Subcutaneous abdominal adipose tissue (tissue), 5 donors: ENCODE measurements around the gene BABAM2.
"Not testable (repeated sequence)": the region's sequence is repeated elsewhere in the genome, so short reads cannot be mapped to it uniquely, and the experiment has no call there.

Experiments used
- H3K27ac ChIP-seq: one replicate; pipeline ENCODE4 v1.7.0; 2013; ENCODE audit warnings: low read depth, mild to moderate bottlenecking, inconsistent platforms, low read length, moderate library complexity
- H3K27me3 ChIP-seq, 5 donors: one replicate each; pipeline ENCODE4 v1.7.0; 2013; ENCODE audit warnings: low read length in 5 of 5, inconsistent platforms in 1 of 5; ENCODE audit not compliant: control insufficient read depth in 5 of 5, insufficient read depth in 4 of 5
- H3K36me3 ChIP-seq, 5 donors: one replicate each; pipeline ENCODE4 v1.7.0; 2013; ENCODE audit warnings: low read length in 5 of 5; ENCODE audit not compliant: control insufficient read depth in 5 of 5, insufficient read depth in 5 of 5
- H3K4me1 ChIP-seq, 5 donors: one replicate each; pipeline ENCODE4 v1.7.0; 2013; ENCODE audit warnings: low read length in 5 of 5, mild to moderate bottlenecking in 3 of 5, moderate library complexity in 1 of 5; ENCODE audit not compliant: control insufficient read depth in 5 of 5, insufficient read depth in 5 of 5
- H3K4me3 ChIP-seq, 5 donors: one replicate each; pipeline ENCODE4 v1.7.0; 2013; ENCODE audit warnings: low read length in 5 of 5, low read depth in 1 of 5
- H3K9ac ChIP-seq, 5 donors: one replicate each; pipeline ENCODE4 v1.7.0; 2013; ENCODE audit warnings: low read length in 5 of 5, mild to moderate bottlenecking in 4 of 5, moderate library complexity in 3 of 5
- H3K9me3 ChIP-seq, 5 donors: one replicate each; pipeline ENCODE4 v1.7.0; 2013; ENCODE audit warnings: low read length in 5 of 5; ENCODE audit not compliant: control insufficient read depth in 5 of 5
- donor health status: healthy.
- donor health status: healthy.
- donor health status: healthy.
- donor health status: healthy.
- donor health status: healthy.

Gene BABAM2

DNA sequence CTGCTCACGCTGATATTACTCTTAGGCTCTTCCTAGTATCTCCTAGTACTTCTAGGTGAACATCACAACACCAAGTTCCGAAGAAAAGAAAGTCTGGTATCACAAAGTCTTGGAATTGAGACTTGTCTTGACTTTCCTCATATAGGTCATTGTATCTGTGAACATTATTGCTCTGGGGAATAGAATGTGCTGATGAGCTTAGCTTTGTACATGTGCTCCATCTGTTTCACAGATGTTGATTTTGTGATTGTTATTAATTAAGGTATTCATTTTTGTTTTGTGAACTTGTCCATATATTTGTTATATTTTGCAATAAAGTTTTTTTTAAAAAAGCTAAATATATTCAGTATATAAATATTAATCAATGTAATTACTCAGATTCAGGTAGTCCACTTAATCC, 111.7 kb downstream of the BABAM2 start:
- H3K9me3 ChIP-seq: no peaks in the 10 kb centered on the region
- no peak overlapping the region for H3K4me3 ChIP-seq
- no peaks in the 10 kb centered on the region for H3K36me3 ChIP-seq
- peaks cover 0 to 4% (median under 1%) of the 10 kb centered on the region in 5 donors for H3K4me1 ChIP-seq
- H3K27ac ChIP-seq: no peak overlapping the region
- H3K9ac ChIP-seq: no peak overlapping the region
- no peaks in the 10 kb centered on the region for H3K27me3 ChIP-seq

DNA sequence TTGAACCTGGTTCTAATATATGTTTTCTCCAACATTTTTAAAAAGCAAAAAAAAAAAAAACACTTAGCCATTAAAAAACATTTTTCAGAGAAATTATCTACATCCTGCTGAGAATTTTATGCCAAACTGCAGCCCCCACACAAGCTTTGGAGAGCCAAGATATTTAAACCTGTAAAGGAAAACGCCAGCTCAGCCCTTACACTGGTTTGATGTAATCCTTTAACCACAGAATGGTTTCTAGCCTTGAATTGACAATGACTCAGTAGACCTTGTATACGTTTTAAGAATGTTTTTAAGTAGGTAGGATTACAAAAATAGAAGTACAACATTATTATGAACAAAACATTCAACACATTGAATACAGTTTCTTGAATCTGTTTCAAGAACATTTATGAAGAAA, 113.6 kb downstream of the BABAM2 start:
- H3K27ac ChIP-seq: no peak overlapping the region
- peaks cover 0 to 11% (median 2%) of the 10 kb centered on the region in 5 donors for H3K4me1 ChIP-seq

GRCh38 chr2:28009732-28010131, 119.2 kb downstream of the BABAM2 start:
- Histone ChIP-seq H3K27ac (no peak overlapping the region), H3K36me3 (no peaks in the 10 kb centered on the region), H3K9ac (no peak overlapping the region), H3K9me3 (no peaks in the 10 kb centered on the region), H3K27me3 (no peaks in the 10 kb centered on the region), H3K4me3 (no peak overlapping the region), H3K4me1 (peaks cover 0 to 21% (median 7%) of the 10 kb centered on the region in 5 donors)

More for the DNA sequence above, 113.6 kb downstream of the BABAM2 start:
- no peak overlapping the region for H3K4me3 ChIP-seq
- H3K27me3 ChIP-seq: no peaks in the 10 kb centered on the region
- H3K9me3 ChIP-seq: no peaks in the 10 kb centered on the region
- no peaks in the 10 kb centered on the region for H3K36me3 ChIP-seq
- H3K9ac ChIP-seq: no peak overlapping the region

DNA sequence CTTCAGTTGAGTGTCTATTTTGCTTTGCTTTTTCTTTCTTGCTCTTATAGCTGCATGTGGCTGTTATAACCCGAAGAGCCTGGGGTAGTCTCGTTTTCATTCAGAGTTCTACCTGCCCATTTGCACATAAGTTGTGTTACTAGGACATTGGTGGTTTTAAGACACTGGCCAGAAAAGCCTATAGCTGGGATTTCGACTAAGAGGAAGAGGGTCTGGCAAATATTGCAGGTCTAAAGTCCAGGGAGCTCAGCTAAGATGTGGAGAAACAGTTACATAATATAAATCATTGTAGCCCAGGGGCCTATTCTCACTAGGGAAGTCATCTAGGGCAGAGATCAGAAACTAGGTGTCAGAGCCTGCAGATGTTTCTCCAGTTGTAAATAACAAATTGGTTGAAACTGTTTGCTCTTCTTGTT, 120.8 kb downstream of the BABAM2 start:
- no peaks in the 10 kb centered on the region for H3K27me3 ChIP-seq
- H3K36me3 ChIP-seq: no peaks in the 10 kb centered on the region
- H3K4me3 ChIP-seq: no peak overlapping the region
- H3K4me1 ChIP-seq: peaks cover 0 to 20% (median 7%) of the 10 kb centered on the region in 5 donors
- no peaks in the 10 kb centered on the region for H3K9me3 ChIP-seq
- H3K27ac ChIP-seq: no peak overlapping the region
- no peak overlapping the region for H3K9ac ChIP-seq

DNA sequence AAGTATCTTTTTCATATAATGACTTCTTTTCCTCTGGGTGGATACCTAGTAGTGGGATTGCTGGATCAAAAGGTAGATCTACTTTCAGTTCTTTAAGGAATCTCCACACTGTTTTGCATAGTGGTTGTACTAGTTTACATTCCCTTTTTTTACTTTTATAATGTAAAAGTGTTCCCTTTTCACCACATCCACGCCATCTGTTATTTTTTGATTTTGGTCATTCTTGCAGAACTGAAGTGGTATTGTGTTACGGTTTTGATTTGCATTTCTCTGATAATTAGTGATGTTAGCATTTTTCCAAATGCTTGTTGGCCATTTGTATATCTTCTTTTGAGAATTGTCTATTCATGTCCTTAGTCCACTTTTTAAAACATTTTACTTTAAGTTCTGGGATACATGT, 127.9 kb downstream of the BABAM2 start:
- H3K27ac ChIP-seq, H3K27me3 ChIP-seq, H3K36me3 ChIP-seq, H3K4me3 ChIP-seq, H3K4me1 ChIP-seq, H3K9ac ChIP-seq, H3K9me3 ChIP-seq: not testable (repeated sequence)

DNA sequence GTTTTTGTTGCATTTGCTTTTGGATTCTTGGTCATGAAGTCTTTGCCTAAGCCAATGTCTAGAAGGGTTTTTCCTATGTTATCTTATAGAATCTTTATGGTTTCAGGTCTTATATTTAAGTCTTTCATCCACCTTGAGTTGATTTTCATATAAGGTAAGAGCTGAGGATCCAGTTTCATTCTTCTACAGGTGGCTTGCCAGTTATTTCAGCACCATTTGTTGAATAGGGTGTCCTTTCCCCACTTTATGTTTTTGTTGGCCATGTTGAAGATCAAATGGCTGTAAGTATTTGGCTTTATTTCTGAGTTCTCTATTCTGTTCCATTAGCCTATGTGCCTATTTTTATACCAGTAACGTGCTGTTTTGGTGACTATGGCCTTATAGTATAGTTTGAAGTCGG, 129.0 kb downstream of the BABAM2 start:
- H3K9ac ChIP-seq: not testable (repeated sequence)

DNA sequence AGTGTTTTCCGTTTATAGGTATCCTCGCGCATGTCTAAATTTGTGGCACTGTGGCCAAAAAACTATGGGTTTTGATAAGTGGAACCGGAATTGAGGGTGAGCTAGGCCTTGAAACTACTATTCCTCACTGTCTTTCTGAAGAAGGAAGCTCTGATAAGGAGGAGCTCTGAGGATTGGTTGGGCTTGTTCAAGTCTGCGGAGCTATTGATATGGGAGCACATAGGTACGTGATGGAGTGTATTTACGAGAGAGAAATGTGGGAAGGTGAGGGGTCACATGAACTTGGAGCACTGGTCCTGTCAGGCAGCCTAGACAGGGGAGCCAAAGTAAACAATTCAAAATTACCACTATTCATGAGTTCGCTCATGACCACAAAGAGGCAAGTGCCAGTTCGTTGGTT, 131.4 kb downstream of the BABAM2 start:
- Histone ChIP-seq H3K9me3 (no peaks in the 10 kb centered on the region), H3K4me1 (no peaks in the 10 kb centered on the region)

More for the DNA sequence above, 129.0 kb downstream of the BABAM2 start:
- not testable (repeated sequence) for H3K9me3 ChIP-seq, H3K4me3 ChIP-seq, H3K36me3 ChIP-seq, H3K27ac ChIP-seq, H3K4me1 ChIP-seq, H3K27me3 ChIP-seq

GRCh38 chr2:28025123-28025522, 134.6 kb downstream of the BABAM2 start:
- H3K27me3 ChIP-seq: no peaks in the 10 kb centered on the region
- no peaks in the 10 kb centered on the region for H3K9me3 ChIP-seq
- H3K27ac ChIP-seq: no peak overlapping the region
- no peak overlapping the region for H3K4me3 ChIP-seq
- H3K36me3 ChIP-seq: peaks cover 0 to 5% (median 3%) of the 10 kb centered on the region in 5 donors
- no peak overlapping the region for H3K9ac ChIP-seq
- no peaks in the 10 kb centered on the region for H3K4me1 ChIP-seq

More for the DNA sequence above, 131.4 kb downstream of the BABAM2 start:
- Histone ChIP-seq H3K36me3 (peaks cover 0 to 5% (median 2%) of the 10 kb centered on the region in 5 donors), H3K27me3 (no peaks in the 10 kb centered on the region), H3K9ac (no peak overlapping the region), H3K27ac (no peak overlapping the region), H3K4me3 (no peak overlapping the region)

- H3K9ac ChIP-seq, H3K36me3 ChIP-seq, H3K27ac ChIP-seq, H3K27me3 ChIP-seq, H3K4me3 ChIP-seq, H3K9me3 ChIP-seq: not testable (repeated sequence)
- peaks cover 0 to 10% (median 6%) of the 10 kb centered on the region in 5 donors for H3K4me1 ChIP-seq
These were observed 135.7 kb downstream of the BABAM2 start for GRCh38 chr2:28026230-28026629.

GRCh38 chr2:28028025-28028424, 137.5 kb downstream of the BABAM2 start:
- H3K9ac ChIP-seq: no peak overlapping the region
- H3K4me3 ChIP-seq: no peak overlapping the region
- peaks cover 0 to 5% (median 3%) of the 10 kb centered on the region in 5 donors for H3K36me3 ChIP-seq
- H3K27ac ChIP-seq: no peak overlapping the region
- H3K9me3 ChIP-seq: no peaks in the 10 kb centered on the region
- no peaks in the 10 kb centered on the region for H3K27me3 ChIP-seq
- H3K4me1 ChIP-seq: peaks cover 0 to 15% (median 7%) of the 10 kb centered on the region in 5 donors

DNA sequence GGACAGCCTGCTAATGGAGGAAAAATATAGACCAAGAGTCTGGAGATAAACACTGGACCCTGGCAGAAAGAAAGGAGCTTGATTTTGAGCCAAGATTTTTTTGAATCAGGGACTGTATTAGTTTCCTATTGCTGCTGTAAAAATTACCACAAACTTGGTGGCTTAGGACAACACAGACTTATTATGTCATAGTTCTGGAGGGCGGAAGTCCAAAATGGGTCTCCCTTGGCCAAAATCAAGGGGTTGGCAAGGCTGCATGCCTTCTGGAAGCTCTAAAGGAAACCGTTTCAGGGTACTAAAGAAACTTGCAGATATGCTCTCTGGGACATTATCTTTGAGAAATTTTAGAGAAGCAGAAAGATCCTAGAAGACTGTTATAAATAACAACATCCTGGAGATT, 140.1 kb downstream of the BABAM2 start:
- peaks cover 0 to 19% (median 7%) of the 10 kb centered on the region in 5 donors for H3K4me1 ChIP-seq
- H3K27me3 ChIP-seq: no peaks in the 10 kb centered on the region
- no peaks in the 10 kb centered on the region for H3K9me3 ChIP-seq
- no peak overlapping the region for H3K9ac ChIP-seq
- peak overlapping the region; percentile 17 for H3K27ac ChIP-seq
- peaks cover 0 to 4% (median under 1%) of the 10 kb centered on the region in 5 donors for H3K36me3 ChIP-seq
- no peak overlapping the region for H3K4me3 ChIP-seq
